IgD-negative memory B cell (primary cell): ENCODE data around the gene GBP2. TPM values are rescaled to one million over a fixed set of nuclear protein-coding genes. Genes with fewer than 3 reads are reported as not detected.
A peak's percentile ranks its signal among the peaks of the same experiment; 100 is the strongest.
"Not testable (repeated sequence)": the region's sequence is repeated elsewhere in the genome, so short reads cannot be mapped to it uniquely, and the experiment has no call there.

Experiments used
- H3K27ac Mint-ChIP-seq, 3 donors: one replicate each; pipeline ENCODE4 v1.8.0; 2020 to 2022; ENCODE audit warnings: mild to moderate bottlenecking in 3 of 3, mixed read lengths in 3 of 3, moderate library complexity in 1 of 3
- H3K27me3 Mint-ChIP-seq: one replicate; pipeline ENCODE4 v1.8.0; 2021; ENCODE audit warnings: mixed read lengths
- H3K36me3 Mint-ChIP-seq: one replicate; pipeline ENCODE4 v1.8.0; 2020; ENCODE audit warnings: mild to moderate bottlenecking, mixed read lengths
- H3K4me1 Mint-ChIP-seq, 3 donors: one replicate each; pipeline ENCODE4 v1.8.0; 2020 to 2022; ENCODE audit warnings: mixed read lengths in 3 of 3, mild to moderate bottlenecking in 1 of 3
- H3K4me3 Mint-ChIP-seq, 4 donors: one replicate each; pipeline ENCODE4 v1.8.0; 2020 to 2022; ENCODE audit warnings: mild to moderate bottlenecking in 4 of 4, mixed read lengths in 4 of 4, moderate library complexity in 3 of 4
- H3K9me3 Mint-ChIP-seq, 3 donors: one replicate each; pipeline ENCODE4 v1.8.0; 2020 to 2021; ENCODE audit warnings: mixed read lengths in 3 of 3, mild to moderate bottlenecking in 1 of 3
- polyA plus RNA-seq: library from polyadenylated mRNA; unstranded; fragments of 300-500 nt; fragmentation: Illumina TruSeq; gene quantifications from one replicate; pipeline ENCODE4 v1.2.3, GENCODE V29; 2021

GBP2 gene
- polyA plus RNA-seq, 1 donor from 2014 or later, result 9.4 TPM

- no peak overlapping the region for H3K27ac Mint-ChIP-seq
- H3K4me3 Mint-ChIP-seq, result no peak overlapping the region
- H3K36me3 Mint-ChIP-seq, result peaks cover 9% of the 10 kb centered on the region
- H3K4me1 Mint-ChIP-seq, result peaks cover 0 to 1% (median 0%) of the 10 kb centered on the region in 3 donors
- peaks cover 4% of the 10 kb centered on the region for H3K27me3 Mint-ChIP-seq
- H3K9me3 Mint-ChIP-seq, result peaks cover 0 to 2% (median 0%) of the 10 kb centered on the region in 3 donors
Measured at GRCh38 chr1:89104147-89104546, 21.8 kb downstream of the GBP2 start.

- Mint-ChIP-seq H3K27me3 (peaks cover 4% of the 10 kb centered on the region), H3K27ac (no peak overlapping the region), H3K4me1 (peaks cover 0 to 1% (median 0%) of the 10 kb centered on the region in 3 donors), H3K4me3 (no peak overlapping the region), H3K36me3 (peaks cover 5% of the 10 kb centered on the region), H3K9me3 (peaks cover 2 to 4% (median 2%) of the 10 kb centered on the region in 3 donors)
Measured at GRCh38 chr1:89102021-89102420, 23.9 kb downstream of the GBP2 start.

GRCh38 chr1:89100412-89100811 is 25.5 kb downstream of the GBP2 start:
- Mint-ChIP-seq H3K4me3 (no peak overlapping the region), H3K9me3 (peaks cover 2 to 12% (median 4%) of the 10 kb centered on the region in 3 donors), H3K36me3 (no peaks in the 10 kb centered on the region), H3K27ac (no peak overlapping the region), H3K27me3 (peaks cover 4% of the 10 kb centered on the region), H3K4me1 (no peaks in the 10 kb centered on the region)

- H3K27ac Mint-ChIP-seq, result no peak overlapping the region
- no peak overlapping the region for H3K4me3 Mint-ChIP-seq
- H3K27me3 Mint-ChIP-seq, result peaks cover 4% of the 10 kb centered on the region
- peaks cover 2 to 12% (median 4%) of the 10 kb centered on the region in 3 donors for H3K9me3 Mint-ChIP-seq
- no peaks in the 10 kb centered on the region for H3K4me1 Mint-ChIP-seq
- H3K36me3 Mint-ChIP-seq, result no peaks in the 10 kb centered on the region
Measured at GRCh38 chr1:89098857-89099256, 27.1 kb downstream of the GBP2 start.

DNA sequence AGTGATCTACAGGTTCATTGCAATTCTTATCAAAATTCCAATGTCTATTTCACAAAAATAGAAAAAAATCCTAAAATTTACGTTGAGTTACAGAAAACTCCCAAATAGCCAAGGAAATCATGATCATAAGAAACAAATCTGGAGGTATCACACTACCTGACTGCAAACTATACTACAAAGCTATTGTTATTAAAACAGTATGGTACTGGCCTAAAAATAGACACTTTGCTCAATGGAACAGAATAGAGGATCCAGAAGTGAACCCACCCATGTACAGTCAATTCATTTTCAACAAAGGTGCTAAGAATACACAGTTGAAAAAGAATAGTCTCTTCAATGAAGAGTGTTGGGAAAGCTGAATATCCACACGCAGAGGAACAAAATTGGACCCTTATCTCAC is 30.2 kb downstream of the GBP2 start:
- Mint-ChIP-seq H3K4me1 (no peaks in the 10 kb centered on the region), H3K27me3 (peaks cover 2% of the 10 kb centered on the region), H3K27ac (no peak overlapping the region), H3K36me3 (peaks cover under 1% of the 10 kb centered on the region), H3K9me3 (peaks cover 2 to 12% (median 4%) of the 10 kb centered on the region in 3 donors), H3K4me3 (no peak overlapping the region)

- peaks cover 2% of the 10 kb centered on the region for H3K27me3 Mint-ChIP-seq
- H3K4me1 Mint-ChIP-seq, result no peaks in the 10 kb centered on the region
- H3K27ac Mint-ChIP-seq, result no peak overlapping the region
- peaks cover 2% of the 10 kb centered on the region for H3K36me3 Mint-ChIP-seq
- H3K9me3 Mint-ChIP-seq, result no peaks in the 10 kb centered on the region
- H3K4me3 Mint-ChIP-seq, result no peak overlapping the region
Measured at GRCh38 chr1:89089962-89090361, 36.0 kb downstream of the GBP2 start.

- H3K4me3 Mint-ChIP-seq, result no peak overlapping the region
- peaks cover 0 to 7% (median 0%) of the 10 kb centered on the region in 3 donors for H3K9me3 Mint-ChIP-seq
- peaks cover 0 to 2% (median 0%) of the 10 kb centered on the region in 3 donors for H3K4me1 Mint-ChIP-seq
- peaks cover 2% of the 10 kb centered on the region for H3K27me3 Mint-ChIP-seq
- H3K27ac Mint-ChIP-seq, result no peak overlapping the region
- peaks cover 2% of the 10 kb centered on the region for H3K36me3 Mint-ChIP-seq
Measured at GRCh38 chr1:89088572-89088971, 37.3 kb downstream of the GBP2 start.

DNA sequence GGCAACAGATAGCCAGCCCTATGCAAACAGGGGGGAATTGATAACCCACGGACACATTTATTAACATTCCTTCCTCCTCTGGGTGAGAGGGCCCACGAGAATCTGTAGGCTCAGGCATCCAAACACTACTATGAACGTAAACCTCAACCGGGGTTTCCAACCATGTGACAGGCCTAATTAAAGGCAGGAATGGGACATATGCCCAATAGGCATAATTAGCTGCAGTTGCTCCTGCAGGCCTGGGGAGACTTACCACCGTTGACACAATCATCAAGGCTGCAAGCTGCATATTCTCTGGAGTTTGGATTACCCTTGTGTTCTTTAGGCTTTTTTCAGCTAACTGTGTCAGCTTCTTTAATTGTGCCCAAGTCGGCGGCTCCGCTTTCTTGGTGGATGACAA is 38.7 kb downstream of the GBP2 start:
- H3K27me3 Mint-ChIP-seq, result peaks cover under 1% of the 10 kb centered on the region
- H3K4me1 Mint-ChIP-seq, result peaks cover 0 to 2% (median under 1%) of the 10 kb centered on the region in 3 donors
- no peak overlapping the region for H3K4me3 Mint-ChIP-seq
- no peak overlapping the region for H3K27ac Mint-ChIP-seq
- H3K9me3 Mint-ChIP-seq, result peaks cover 0 to 7% (median 0%) of the 10 kb centered on the region in 3 donors
- H3K36me3 Mint-ChIP-seq, result peaks cover 2% of the 10 kb centered on the region

DNA sequence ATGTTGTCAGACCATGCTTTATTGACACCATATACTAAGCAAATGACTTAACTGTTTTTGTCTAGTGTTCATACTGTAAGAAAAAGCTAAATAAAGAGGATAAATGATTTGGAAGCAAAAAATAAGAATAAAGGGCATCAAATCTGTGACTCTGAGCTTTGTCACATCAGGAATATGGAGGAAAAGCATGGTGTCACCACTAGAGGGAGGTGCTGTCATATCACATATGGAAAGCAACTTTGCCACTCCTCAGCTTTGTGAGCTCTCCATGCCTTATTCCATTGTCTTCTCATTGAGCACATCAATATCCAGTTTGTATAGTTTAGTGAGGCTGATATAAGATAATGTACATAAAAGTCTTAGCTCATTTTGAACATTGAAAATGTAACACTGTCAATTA is 40.1 kb downstream of the GBP2 start:
- Mint-ChIP-seq H3K36me3 (peaks cover 2% of the 10 kb centered on the region), H3K4me1 (peaks cover 4 to 12% (median 6%) of the 10 kb centered on the region in 3 donors)

DNA sequence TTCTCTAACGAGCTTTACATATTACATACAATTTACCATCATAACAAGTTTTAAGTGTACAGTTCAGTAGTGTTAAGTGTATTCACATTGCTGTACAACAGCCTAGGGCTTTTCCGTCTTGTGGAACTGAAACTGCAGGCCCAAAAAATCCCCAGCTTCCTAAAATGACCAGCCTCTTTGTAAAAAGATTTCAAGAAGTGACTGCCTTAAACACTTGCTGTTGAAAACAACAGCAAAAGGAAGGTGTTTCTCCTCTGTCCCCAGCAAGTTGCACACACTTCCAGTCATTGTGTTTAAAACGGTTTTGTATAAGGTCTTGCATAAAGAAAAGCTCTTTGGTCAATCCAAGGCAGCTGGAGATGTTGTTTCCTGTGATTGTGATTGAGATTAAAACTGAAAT is 44.9 kb downstream of the GBP2 start:
- H3K4me3 Mint-ChIP-seq, result peak overlapping the region in 1 of 4 donors; percentile 61
- H3K27ac Mint-ChIP-seq, result peak overlapping the region in 1 of 3 donors; percentile 94
- H3K36me3 Mint-ChIP-seq, result peaks cover 2% of the 10 kb centered on the region
- peaks cover 4 to 17% (median 7%) of the 10 kb centered on the region in 3 donors for H3K4me1 Mint-ChIP-seq
- H3K9me3 Mint-ChIP-seq, result peaks cover 2 to 15% (median 2%) of the 10 kb centered on the region in 3 donors
- H3K27me3 Mint-ChIP-seq, result no peaks in the 10 kb centered on the region

More for the DNA sequence above, 40.1 kb downstream of the GBP2 start:
- peaks cover 0 to 7% (median 0%) of the 10 kb centered on the region in 3 donors for H3K9me3 Mint-ChIP-seq
- H3K4me3 Mint-ChIP-seq, result no peak overlapping the region
- no peak overlapping the region for H3K27ac Mint-ChIP-seq
- no peaks in the 10 kb centered on the region for H3K27me3 Mint-ChIP-seq

GRCh38 chr1:89080068-89080467 is 45.8 kb downstream of the GBP2 start:
- H3K4me3 Mint-ChIP-seq, H3K36me3 Mint-ChIP-seq, H3K27me3 Mint-ChIP-seq: not testable (repeated sequence)
- H3K4me1 Mint-ChIP-seq, result peaks cover 4 to 17% (median 7%) of the 10 kb centered on the region in 3 donors
- H3K9me3 Mint-ChIP-seq, result peaks cover 2 to 15% (median 2%) of the 10 kb centered on the region in 3 donors
- peak overlapping the region in 1 of 3 donors; percentile 94 for H3K27ac Mint-ChIP-seq

- not testable (repeated sequence) for H3K4me3 Mint-ChIP-seq, H3K9me3 Mint-ChIP-seq, H3K4me1 Mint-ChIP-seq, H3K36me3 Mint-ChIP-seq, H3K27me3 Mint-ChIP-seq
- H3K27ac Mint-ChIP-seq, result peak overlapping the region in 1 of 3 donors; percentile 6
Measured at GRCh38 chr1:89072466-89073065, 53.3 kb downstream of the GBP2 start.

- peaks cover 7 to 10% (median 7%) of the 10 kb centered on the region in 3 donors for H3K4me1 Mint-ChIP-seq
- H3K27me3 Mint-ChIP-seq, result no peaks in the 10 kb centered on the region
- H3K36me3 Mint-ChIP-seq, result peaks cover 8% of the 10 kb centered on the region
- H3K4me3 Mint-ChIP-seq, result peak overlapping the region in 3 of 4 donors; percentile 73 to 96 (median 86)
- peak overlapping the region in 1 of 3 donors; percentile 79 for H3K27ac Mint-ChIP-seq
- H3K9me3 Mint-ChIP-seq, result peaks cover 0 to 8% (median 0%) of the 10 kb centered on the region in 3 donors
Measured at GRCh38 chr1:89070509-89070908, 55.4 kb downstream of the GBP2 start.

- H3K36me3 Mint-ChIP-seq, result peaks cover 8% of the 10 kb centered on the region
- H3K27ac Mint-ChIP-seq, result peak overlapping the region in 2 of 3 donors; percentile 10 to 79
- H3K9me3 Mint-ChIP-seq, result peaks cover 0 to 8% (median 0%) of the 10 kb centered on the region in 3 donors
- peak overlapping the region; percentile 73 to 96 (median 83) for H3K4me3 Mint-ChIP-seq
- H3K27me3 Mint-ChIP-seq, result no peaks in the 10 kb centered on the region
- H3K4me1 Mint-ChIP-seq, result peaks cover 8 to 13% (median 12%) of the 10 kb centered on the region in 3 donors
Measured at GRCh38 chr1:89069951-89070350, 56.0 kb downstream of the GBP2 start.

- Mint-ChIP-seq H3K27me3 (no peaks in the 10 kb centered on the region), H3K27ac (no peak overlapping the region), H3K4me3 (peak overlapping the region in 1 of 4 donors; percentile 13), H3K9me3 (no peaks in the 10 kb centered on the region), H3K36me3 (peaks cover 6% of the 10 kb centered on the region), H3K4me1 (peaks cover 19 to 27% (median 21%) of the 10 kb centered on the region in 3 donors)
Measured at GRCh38 chr1:89068291-89068690, 57.6 kb downstream of the GBP2 start.
